NCI-H1694 (cell line): Measurements from ENCODE around the gene NEK10.
"Not testable (repeated sequence)": the region's sequence is repeated elsewhere in the genome, so short reads cannot be mapped to it uniquely, and the experiment has no call there.

Experiments used
- DNase-seq: peaks from one replicate; lab custom pipeline; 2025; lab: John Stamatoyannopoulos, UW

NEK10 gene

GRCh38 chr3:27368831-27369607 lies at the start of gene NEK10:
TSS of gene NEK10 (minus strand) at chr3:27369383. CDS start at chr3:27352882, 16,501 bp downstream.
- DNase-seq: peak; percentile 33

- DNase-seq: no peak
Measured at GRCh38 chr3:27415202-27415601, 46.0 kb upstream of the NEK10 start.

- no peak for DNase-seq
Measured at GRCh38 chr3:27392950-27393679, 23.9 kb upstream of the NEK10 start.

GRCh38 chr3:27392414-27392813 lies 23.2 kb upstream of the NEK10 start:
- not testable (repeated sequence) for DNase-seq

GRCh38 chr3:27391796-27392195 lies 22.6 kb upstream of the NEK10 start:
- no peak for DNase-seq

- DNase-seq: no peak
Measured at GRCh38 chr3:27387625-27388024, 18.4 kb upstream of the NEK10 start.

- DNase-seq: no peak
Measured at GRCh38 chr3:27385504-27385903, 16.3 kb upstream of the NEK10 start.

GRCh38 chr3:27384191-27384590 lies 15.0 kb upstream of the NEK10 start:
- no peak for DNase-seq

- DNase-seq: no peak
Measured at GRCh38 chr3:27380433-27381357, 11.5 kb upstream of the NEK10 start.

GRCh38 chr3:27378331-27378730 lies 9.1 kb upstream of the NEK10 start:
- DNase-seq: no peak

- no peak for DNase-seq
Measured at GRCh38 chr3:27376109-27376772, 7.1 kb upstream of the NEK10 start.

GRCh38 chr3:27366062-27366591 lies 3.1 kb downstream of the NEK10 start:
- no peak for DNase-seq

- no peak for DNase-seq
Measured at GRCh38 chr3:27360113-27361078, 8.8 kb downstream of the NEK10 start.

GRCh38 chr3:27358372-27358771 lies 10.8 kb downstream of the NEK10 start:
- DNase-seq: no peak

- no peak for DNase-seq
Measured at GRCh38 chr3:27357665-27358258, 11.4 kb downstream of the NEK10 start.

- no peak for DNase-seq
Measured at GRCh38 chr3:27356976-27357375, 12.2 kb downstream of the NEK10 start.

GRCh38 chr3:27354588-27355203 lies 14.5 kb downstream of the NEK10 start:
- no peak for DNase-seq

GRCh38 chr3:27354161-27354560 lies 15.0 kb downstream of the NEK10 start:
- DNase-seq: no peak

- DNase-seq: no peak
Measured at GRCh38 chr3:27353221-27353620, 16.0 kb downstream of the NEK10 start.
